Measurements from ENCODE around the gene PCCA.

DNA sequence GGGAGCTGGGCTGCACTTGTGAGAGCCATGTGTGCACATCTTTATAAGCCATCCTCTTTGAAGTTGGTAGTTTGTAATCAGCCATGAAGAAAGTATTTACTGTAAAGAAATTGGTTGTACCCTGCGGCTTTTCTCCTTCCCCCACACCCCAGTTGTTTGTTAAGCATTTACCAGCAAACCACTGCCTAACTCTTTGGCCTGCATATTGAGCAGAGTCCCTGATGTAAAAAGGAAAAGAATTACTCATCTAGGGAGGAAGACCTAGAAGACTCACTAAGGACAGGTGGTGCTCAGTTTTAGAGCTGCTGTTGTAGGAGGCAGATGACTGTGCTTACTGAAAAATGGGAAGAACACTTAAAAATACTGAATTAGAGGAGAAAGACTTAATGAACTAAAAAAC lies 245.3 kb downstream of the PCCA start:
- TF ChIP-seq, protein P1, sequence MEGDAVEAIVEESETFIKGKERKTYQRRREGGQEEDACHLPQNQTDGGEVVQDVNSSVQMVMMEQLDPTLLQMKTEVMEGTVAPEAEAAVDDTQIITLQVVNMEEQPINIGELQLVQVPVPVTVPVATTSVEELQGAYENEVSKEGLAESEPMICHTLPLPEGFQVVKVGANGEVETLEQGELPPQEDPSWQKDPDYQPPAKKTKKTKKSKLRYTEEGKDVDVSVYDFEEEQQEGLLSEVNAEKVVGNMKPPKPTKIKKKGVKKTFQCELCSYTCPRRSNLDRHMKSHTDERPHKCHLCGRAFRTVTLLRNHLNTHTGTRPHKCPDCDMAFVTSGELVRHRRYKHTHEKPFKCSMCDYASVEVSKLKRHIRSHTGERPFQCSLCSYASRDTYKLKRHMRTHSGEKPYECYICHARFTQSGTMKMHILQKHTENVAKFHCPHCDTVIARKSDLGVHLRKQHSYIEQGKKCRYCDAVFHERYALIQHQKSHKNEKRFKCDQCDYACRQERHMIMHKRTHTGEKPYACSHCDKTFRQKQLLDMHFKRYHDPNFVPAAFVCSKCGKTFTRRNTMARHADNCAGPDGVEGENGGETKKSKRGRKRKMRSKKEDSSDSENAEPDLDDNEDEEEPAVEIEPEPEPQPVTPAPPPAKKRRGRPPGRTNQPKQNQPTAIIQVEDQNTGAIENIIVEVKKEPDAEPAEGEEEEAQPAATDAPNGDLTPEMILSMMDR (IDR thresholded peaks at IDR 0.05; ENCODE audit: low read depth, low read length, missing input control), result no peak
- TF ChIP-seq, protein P2, sequence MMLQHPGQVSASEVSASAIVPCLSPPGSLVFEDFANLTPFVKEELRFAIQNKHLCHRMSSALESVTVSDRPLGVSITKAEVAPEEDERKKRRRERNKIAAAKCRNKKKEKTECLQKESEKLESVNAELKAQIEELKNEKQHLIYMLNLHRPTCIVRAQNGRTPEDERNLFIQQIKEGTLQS (IDR thresholded peaks at IDR 0.05), result no peak
- TF ChIP-seq EGR1 (IDR thresholded peaks at IDR 0.05; ENCODE audit: low read depth in 2 of 2) (no peak), FOXA1 (IDR thresholded peaks at IDR 0.05) (no peak), SP1 (IDR thresholded peaks at IDR 0.05) (no peak), TAF1 (conservative IDR thresholded peaks at IDR 0.05) (no peak), GABPA (IDR thresholded peaks at IDR 0.05 in 1 of 2, conservative IDR thresholded peaks at IDR 0.05 in 1 of 2) (no peak), JUND (IDR thresholded peaks at IDR 0.05) (no peak), HNF4G (IDR thresholded peaks at IDR 0.05) (no peak), FOXA2 (IDR thresholded peaks at IDR 0.05) (no peak)
- TF ChIP-seq, protein P3, sequence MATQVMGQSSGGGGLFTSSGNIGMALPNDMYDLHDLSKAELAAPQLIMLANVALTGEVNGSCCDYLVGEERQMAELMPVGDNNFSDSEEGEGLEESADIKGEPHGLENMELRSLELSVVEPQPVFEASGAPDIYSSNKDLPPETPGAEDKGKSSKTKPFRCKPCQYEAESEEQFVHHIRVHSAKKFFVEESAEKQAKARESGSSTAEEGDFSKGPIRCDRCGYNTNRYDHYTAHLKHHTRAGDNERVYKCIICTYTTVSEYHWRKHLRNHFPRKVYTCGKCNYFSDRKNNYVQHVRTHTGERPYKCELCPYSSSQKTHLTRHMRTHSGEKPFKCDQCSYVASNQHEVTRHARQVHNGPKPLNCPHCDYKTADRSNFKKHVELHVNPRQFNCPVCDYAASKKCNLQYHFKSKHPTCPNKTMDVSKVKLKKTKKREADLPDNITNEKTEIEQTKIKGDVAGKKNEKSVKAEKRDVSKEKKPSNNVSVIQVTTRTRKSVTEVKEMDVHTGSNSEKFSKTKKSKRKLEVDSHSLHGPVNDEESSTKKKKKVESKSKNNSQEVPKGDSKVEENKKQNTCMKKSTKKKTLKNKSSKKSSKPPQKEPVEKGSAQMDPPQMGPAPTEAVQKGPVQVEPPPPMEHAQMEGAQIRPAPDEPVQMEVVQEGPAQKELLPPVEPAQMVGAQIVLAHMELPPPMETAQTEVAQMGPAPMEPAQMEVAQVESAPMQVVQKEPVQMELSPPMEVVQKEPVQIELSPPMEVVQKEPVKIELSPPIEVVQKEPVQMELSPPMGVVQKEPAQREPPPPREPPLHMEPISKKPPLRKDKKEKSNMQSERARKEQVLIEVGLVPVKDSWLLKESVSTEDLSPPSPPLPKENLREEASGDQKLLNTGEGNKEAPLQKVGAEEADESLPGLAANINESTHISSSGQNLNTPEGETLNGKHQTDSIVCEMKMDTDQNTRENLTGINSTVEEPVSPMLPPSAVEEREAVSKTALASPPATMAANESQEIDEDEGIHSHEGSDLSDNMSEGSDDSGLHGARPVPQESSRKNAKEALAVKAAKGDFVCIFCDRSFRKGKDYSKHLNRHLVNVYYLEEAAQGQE (IDR thresholded peaks at IDR 0.05), result no peak
- TF ChIP-seq, protein P4, sequence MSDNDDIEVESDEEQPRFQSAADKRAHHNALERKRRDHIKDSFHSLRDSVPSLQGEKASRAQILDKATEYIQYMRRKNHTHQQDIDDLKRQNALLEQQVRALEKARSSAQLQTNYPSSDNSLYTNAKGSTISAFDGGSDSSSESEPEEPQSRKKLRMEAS (IDR thresholded peaks at IDR 0.05), result no peak
- TF ChIP-seq, protein P5, sequence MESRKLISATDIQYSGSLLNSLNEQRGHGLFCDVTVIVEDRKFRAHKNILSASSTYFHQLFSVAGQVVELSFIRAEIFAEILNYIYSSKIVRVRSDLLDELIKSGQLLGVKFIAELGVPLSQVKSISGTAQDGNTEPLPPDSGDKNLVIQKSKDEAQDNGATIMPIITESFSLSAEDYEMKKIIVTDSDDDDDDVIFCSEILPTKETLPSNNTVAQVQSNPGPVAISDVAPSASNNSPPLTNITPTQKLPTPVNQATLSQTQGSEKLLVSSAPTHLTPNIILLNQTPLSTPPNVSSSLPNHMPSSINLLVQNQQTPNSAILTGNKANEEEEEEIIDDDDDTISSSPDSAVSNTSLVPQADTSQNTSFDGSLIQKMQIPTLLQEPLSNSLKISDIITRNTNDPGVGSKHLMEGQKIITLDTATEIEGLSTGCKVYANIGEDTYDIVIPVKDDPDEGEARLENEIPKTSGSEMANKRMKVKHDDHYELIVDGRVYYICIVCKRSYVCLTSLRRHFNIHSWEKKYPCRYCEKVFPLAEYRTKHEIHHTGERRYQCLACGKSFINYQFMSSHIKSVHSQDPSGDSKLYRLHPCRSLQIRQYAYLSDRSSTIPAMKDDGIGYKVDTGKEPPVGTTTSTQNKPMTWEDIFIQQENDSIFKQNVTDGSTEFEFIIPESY (IDR thresholded peaks at IDR 0.05), result no peak

Measured in liver (tissue), 3 donors.